Neural progenitor cell (in vitro differentiated cells): ENCODE results near the gene LUZP1. TPM values are rescaled to one million over a fixed set of nuclear protein-coding genes. Genes with fewer than 3 reads are reported as not detected.

Experiments used
- DNase-seq: peaks from one replicate; pipeline ENCODE4 v3.0.0-alpha.2; 2016; ENCODE audit warnings: low spot score
- H2AFZ ChIP-seq: fragments of 200-600 bp; sonication (generic); replicated peaks from 2 replicates; pipeline ENCODE4 v1.6.1; 2016; ENCODE audit warnings: antibody characterized with exemption
- H3F3A ChIP-seq: fragments of 200-600 bp; sonication (generic); 2 replicates; pipeline ENCODE4 v1.6.1; 2016; ENCODE audit warnings: antibody characterized with exemption, low read depth
- H3K27ac ChIP-seq: fragments of 200-600 bp; sonication (generic); 2 replicates; pipeline ENCODE4 v1.5.1; 2016; ENCODE audit warnings: mild to moderate bottlenecking
- H3K27me3 ChIP-seq: fragments of 200-600 bp; sonication (generic); 2 replicates; pipeline ENCODE4 v1.6.1; 2016; ENCODE audit warnings: mild to moderate bottlenecking, moderate library complexity
- H3K36me3 ChIP-seq: fragments of 200-600 bp; sonication (generic); 2 replicates; pipeline ENCODE4 v1.5.1; 2016
- H3K4me1 ChIP-seq: fragments of 200-600 bp; sonication (generic); 2 replicates; pipeline ENCODE4 v1.6.1; 2016; ENCODE audit warnings: mixed run types
- H3K4me2 ChIP-seq: fragments of 200-600 bp; sonication (generic); 2 replicates; pipeline ENCODE4 v1.6.1; 2016
- H3K4me3 ChIP-seq: fragments of 200-600 bp; sonication (generic); 2 replicates; pipeline ENCODE4 v1.5.1; 2016
- H3K79me2 ChIP-seq: fragments of 200-600 bp; sonication (generic); 2 replicates; pipeline ENCODE4 v1.6.1; 2016; ENCODE audit warnings: low read depth
- H3K9ac ChIP-seq: fragments of 200-600 bp; sonication (generic); 2 replicates; pipeline ENCODE4 v1.6.1; 2016
- H3K9me3 ChIP-seq: fragments of 200-600 bp; sonication (generic); 2 replicates; pipeline ENCODE4 v1.5.1; 2016; ENCODE audit warnings: low read depth
- H4K20me1 ChIP-seq: fragments of 200-600 bp; sonication (generic); 2 replicates; pipeline ENCODE4 v1.6.1; 2016; ENCODE audit warnings: low read depth
- H3K27ac Mint-ChIP-seq: 3 replicates; pipeline ENCODE4 v1.8.0; 2021; ENCODE audit warnings: mixed read lengths
- H3K27me3 Mint-ChIP-seq: 2 replicates; pipeline ENCODE4 v1.8.0; 2022; ENCODE audit warnings: low read depth, mild to moderate bottlenecking, inconsistent platforms, moderate library complexity, mixed read lengths; ENCODE audit not compliant: insufficient read depth
- H3K36me3 Mint-ChIP-seq: 3 replicates; pipeline ENCODE4 v1.8.0; 2021; ENCODE audit warnings: mixed read lengths
- H3K4me1 Mint-ChIP-seq: 3 replicates; pipeline ENCODE4 v1.8.0; 2021; ENCODE audit warnings: mixed read lengths
- H3K4me3 Mint-ChIP-seq: 3 replicates; pipeline ENCODE4 v1.8.0; 2021; ENCODE audit warnings: mild to moderate bottlenecking, moderate library complexity, mixed read lengths
- H3K9me3 Mint-ChIP-seq: 3 replicates; pipeline ENCODE4 v1.8.0; 2020; ENCODE audit warnings: mixed read lengths
- EZH2 ChIP-seq: fragments of 200-600 bp; sonication (generic); IDR thresholded peaks from 2 replicates; pipeline ENCODE4 v1.6.1; 2017; ENCODE audit warnings: antibody characterized with exemption, mild to moderate bottlenecking, moderate library complexity
- EZH2phosphoT487 ChIP-seq: fragments of 200-600 bp; sonication (generic); IDR thresholded peaks from 2 replicates; pipeline ENCODE4 v1.6.1; 2017; ENCODE audit warnings: antibody characterized with exemption
- total RNA-seq: library from RNA; depleted of rRNA; stranded (reverse); fragments of >200 nt; gene quantifications from 2 replicates; pipeline ENCODE4 v1.2.3, GENCODE V29; 2015; ENCODE audit warnings: low replicate concordance
- TF ChIP-seq, protein P1 (sequence below): fragments of 200-600 bp; sonication (generic); IDR thresholded peaks from 2 replicates; pipeline ENCODE4 v1.5.1; 2017; ENCODE audit warnings: antibody characterized with exemption, mild to moderate bottlenecking

Gene LUZP1
- total RNA-seq, 1 donor from 2014 or later, result 39.1 TPM

GRCh38 chr1:23092447-23092846 lies 76.2 kb downstream of the LUZP1 start:
- no peak overlapping the region for H3K4me3 ChIP-seq
- Mint-ChIP-seq H3K27me3 (peaks cover 4% of the 10 kb centered on the region), H3K9me3 (no peaks in the 10 kb centered on the region), H3K4me3 (no peak overlapping the region), H3K36me3 (peaks cover 43% of the 10 kb centered on the region), H3K27ac (no peak overlapping the region), H3K4me1 (peaks cover 4% of the 10 kb centered on the region)
- no peak overlapping the region for H2AFZ ChIP-seq
- no peaks in the 10 kb centered on the region for H3K4me1 ChIP-seq
- no peak overlapping the region for H3K27ac ChIP-seq
- H3K9ac ChIP-seq, result no peak overlapping the region
- H3K27me3 ChIP-seq, result no peaks in the 10 kb centered on the region
- H3F3A ChIP-seq, result no peaks in the 10 kb centered on the region
- DNase-seq, result no peak
- no peak overlapping the region for H3K4me2 ChIP-seq
- TF ChIP-seq, protein P1, sequence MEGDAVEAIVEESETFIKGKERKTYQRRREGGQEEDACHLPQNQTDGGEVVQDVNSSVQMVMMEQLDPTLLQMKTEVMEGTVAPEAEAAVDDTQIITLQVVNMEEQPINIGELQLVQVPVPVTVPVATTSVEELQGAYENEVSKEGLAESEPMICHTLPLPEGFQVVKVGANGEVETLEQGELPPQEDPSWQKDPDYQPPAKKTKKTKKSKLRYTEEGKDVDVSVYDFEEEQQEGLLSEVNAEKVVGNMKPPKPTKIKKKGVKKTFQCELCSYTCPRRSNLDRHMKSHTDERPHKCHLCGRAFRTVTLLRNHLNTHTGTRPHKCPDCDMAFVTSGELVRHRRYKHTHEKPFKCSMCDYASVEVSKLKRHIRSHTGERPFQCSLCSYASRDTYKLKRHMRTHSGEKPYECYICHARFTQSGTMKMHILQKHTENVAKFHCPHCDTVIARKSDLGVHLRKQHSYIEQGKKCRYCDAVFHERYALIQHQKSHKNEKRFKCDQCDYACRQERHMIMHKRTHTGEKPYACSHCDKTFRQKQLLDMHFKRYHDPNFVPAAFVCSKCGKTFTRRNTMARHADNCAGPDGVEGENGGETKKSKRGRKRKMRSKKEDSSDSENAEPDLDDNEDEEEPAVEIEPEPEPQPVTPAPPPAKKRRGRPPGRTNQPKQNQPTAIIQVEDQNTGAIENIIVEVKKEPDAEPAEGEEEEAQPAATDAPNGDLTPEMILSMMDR, result no peak
- no peak for TF ChIP-seq EZH2phosphoT487
- TF ChIP-seq EZH2, result no peak
- H4K20me1 ChIP-seq, result peaks cover 14% of the 10 kb centered on the region
- H3K79me2 ChIP-seq, result peaks cover 36% of the 10 kb centered on the region
- no peaks in the 10 kb centered on the region for H3K9me3 ChIP-seq
- no peaks in the 10 kb centered on the region for H3K36me3 ChIP-seq

GRCh38 chr1:23091545-23091944 lies 77.1 kb downstream of the LUZP1 start:
- Histone ChIP-seq H4K20me1 (peaks cover 10% of the 10 kb centered on the region), H3K36me3 (no peaks in the 10 kb centered on the region), H2AFZ (no peak overlapping the region), H3K4me3 (no peak overlapping the region), H3K9ac (no peak overlapping the region), H3K4me1 (no peaks in the 10 kb centered on the region), H3K27me3 (no peaks in the 10 kb centered on the region), H3K9me3 (no peaks in the 10 kb centered on the region), H3K4me2 (no peak overlapping the region), H3F3A (peaks cover 2% of the 10 kb centered on the region), H3K27ac (no peak overlapping the region), H3K79me2 (peaks cover 27% of the 10 kb centered on the region)
- no peak overlapping the region for H3K4me3 Mint-ChIP-seq
- H3K27ac Mint-ChIP-seq, result no peak overlapping the region
- DNase-seq, result no peak
- no peaks in the 10 kb centered on the region for H3K9me3 Mint-ChIP-seq
- peaks cover 4% of the 10 kb centered on the region for H3K27me3 Mint-ChIP-seq
- peaks cover 47% of the 10 kb centered on the region for H3K36me3 Mint-ChIP-seq
- TF ChIP-seq EZH2phosphoT487 (no peak), EZH2 (no peak)
- TF ChIP-seq, protein P1, result no peak
- H3K4me1 Mint-ChIP-seq, result peaks cover 4% of the 10 kb centered on the region

DNA sequence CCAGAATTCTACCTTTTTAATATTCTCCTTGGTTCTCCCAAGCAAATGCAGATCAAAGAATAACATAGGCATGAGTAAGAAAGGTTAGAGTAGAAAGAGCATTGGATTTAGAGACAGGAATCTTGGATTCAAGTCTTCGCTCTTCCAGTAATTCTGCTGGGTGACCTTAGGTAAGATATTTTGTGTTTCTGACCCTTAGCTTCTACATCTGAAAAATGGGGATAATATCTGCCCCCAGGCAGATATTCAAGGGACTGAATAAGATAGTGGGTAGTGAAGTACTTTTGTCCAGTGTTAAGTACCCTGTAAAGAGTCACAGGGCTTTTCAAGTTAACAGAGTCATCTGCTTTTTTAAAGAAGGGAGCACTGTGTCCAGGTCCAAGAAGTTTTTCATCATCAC lies 78.6 kb downstream of the LUZP1 start:
- no peaks in the 10 kb centered on the region for H3K9me3 Mint-ChIP-seq
- Histone ChIP-seq H4K20me1 (peaks cover 18% of the 10 kb centered on the region), H3F3A (peaks cover 16% of the 10 kb centered on the region), H3K4me3 (no peak overlapping the region), H2AFZ (no peak overlapping the region), H3K4me2 (no peak overlapping the region), H3K79me2 (peaks cover 12% of the 10 kb centered on the region), H3K36me3 (no peaks in the 10 kb centered on the region), H3K27ac (no peak overlapping the region), H3K4me1 (no peaks in the 10 kb centered on the region), H3K27me3 (no peaks in the 10 kb centered on the region), H3K9me3 (no peaks in the 10 kb centered on the region), H3K9ac (no peak overlapping the region)
- H3K27me3 Mint-ChIP-seq, result peaks cover 4% of the 10 kb centered on the region
- H3K4me1 Mint-ChIP-seq, result peaks cover 4% of the 10 kb centered on the region
- no peak for TF ChIP-seq EZH2phosphoT487
- no peak for TF ChIP-seq EZH2
- TF ChIP-seq, protein P1, result no peak
- H3K27ac Mint-ChIP-seq, result no peak overlapping the region
- no peak overlapping the region for H3K4me3 Mint-ChIP-seq
- H3K36me3 Mint-ChIP-seq, result peaks cover 39% of the 10 kb centered on the region
- no peak for DNase-seq
